ENCODE results near the gene IQSEC2.

Gene IQSEC2

DNA sequence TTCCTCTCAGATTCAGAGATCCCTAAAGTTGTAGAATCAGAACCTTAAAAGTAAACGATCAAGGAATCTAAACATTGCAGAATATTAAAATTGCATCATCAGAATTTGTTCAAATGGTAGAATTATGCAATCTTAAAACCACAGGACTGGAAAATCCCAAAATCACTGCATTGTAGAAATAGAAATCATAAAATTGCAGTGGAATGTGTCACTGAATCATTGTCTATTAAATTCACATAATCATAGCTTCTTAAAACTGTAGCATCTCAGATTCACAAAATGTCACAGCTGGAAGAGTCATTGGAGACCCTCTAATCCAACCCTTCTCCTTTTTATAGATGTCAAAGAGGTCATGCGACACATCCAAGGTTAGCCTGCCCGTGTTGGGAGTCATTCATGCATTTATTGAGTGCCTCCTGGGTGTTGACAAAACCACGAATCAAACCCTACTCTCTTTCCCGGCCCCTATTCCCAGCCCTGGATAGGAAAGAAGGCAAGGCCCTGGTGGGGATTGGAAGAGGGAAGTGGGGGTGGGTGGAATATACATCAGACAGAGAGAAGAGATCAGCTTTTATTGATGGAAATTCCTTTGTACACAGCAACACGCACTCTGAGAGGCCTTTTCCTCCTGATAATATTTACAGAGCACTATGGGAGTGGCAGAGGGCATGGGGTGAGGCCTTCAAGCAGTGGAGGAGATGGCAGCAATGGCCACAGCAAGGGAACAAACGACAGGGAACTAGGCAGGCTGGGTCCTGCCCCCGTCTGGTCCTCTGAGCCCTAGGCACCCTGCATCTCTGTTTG, 15.4 kb downstream of the IQSEC2 start:
- DNase-seq: no peak

GRCh38 chrX:53263597-53264094, 17.7 kb downstream of the IQSEC2 start:
- no peak for DNase-seq

- DNase-seq: peak; percentile 8
These were observed 18.4 kb downstream of the IQSEC2 start for GRCh38 chrX:53262918-53263394.

DNA sequence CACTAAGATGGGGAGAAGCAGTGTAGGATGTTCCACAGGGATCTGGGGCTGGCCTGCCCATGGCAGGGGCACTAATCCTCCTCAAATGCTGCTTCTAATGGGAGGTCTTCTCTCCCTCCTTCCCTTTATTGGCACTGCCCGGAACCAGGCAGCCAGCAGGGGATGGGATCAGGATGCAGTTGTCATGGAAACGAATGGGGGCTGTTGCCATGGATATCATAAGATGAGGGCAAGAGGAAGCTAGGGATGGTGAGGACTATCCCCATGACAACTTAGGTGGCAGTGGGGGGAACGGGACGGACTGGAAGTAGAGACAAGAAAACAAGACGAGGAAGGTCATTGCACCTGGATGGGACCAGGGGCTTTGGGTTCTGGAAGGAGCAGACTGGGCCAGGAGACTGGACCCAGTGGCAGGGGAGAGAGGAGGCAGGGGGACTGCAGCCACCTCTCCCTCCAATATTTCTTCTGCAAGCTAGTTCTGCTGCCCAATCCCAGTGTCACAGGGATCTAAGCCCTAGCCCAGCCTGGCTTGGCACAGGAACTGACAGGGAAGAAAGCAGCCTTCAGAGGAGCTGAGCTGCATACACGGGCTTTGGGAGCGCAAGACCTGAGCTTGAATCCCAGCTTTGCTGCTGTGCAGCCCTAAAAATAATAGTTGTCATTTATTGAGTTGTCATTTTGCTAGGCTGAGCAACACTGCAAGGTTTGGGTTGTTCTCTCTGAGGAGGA, 19.0 kb downstream of the IQSEC2 start:
- DNase-seq: no peak

GRCh38 chrX:53261355-53261972, 19.9 kb downstream of the IQSEC2 start:
- no peak for DNase-seq

- no peak for DNase-seq
These were observed 20.5 kb downstream of the IQSEC2 start for GRCh38 chrX:53260836-53261235.

DNA sequence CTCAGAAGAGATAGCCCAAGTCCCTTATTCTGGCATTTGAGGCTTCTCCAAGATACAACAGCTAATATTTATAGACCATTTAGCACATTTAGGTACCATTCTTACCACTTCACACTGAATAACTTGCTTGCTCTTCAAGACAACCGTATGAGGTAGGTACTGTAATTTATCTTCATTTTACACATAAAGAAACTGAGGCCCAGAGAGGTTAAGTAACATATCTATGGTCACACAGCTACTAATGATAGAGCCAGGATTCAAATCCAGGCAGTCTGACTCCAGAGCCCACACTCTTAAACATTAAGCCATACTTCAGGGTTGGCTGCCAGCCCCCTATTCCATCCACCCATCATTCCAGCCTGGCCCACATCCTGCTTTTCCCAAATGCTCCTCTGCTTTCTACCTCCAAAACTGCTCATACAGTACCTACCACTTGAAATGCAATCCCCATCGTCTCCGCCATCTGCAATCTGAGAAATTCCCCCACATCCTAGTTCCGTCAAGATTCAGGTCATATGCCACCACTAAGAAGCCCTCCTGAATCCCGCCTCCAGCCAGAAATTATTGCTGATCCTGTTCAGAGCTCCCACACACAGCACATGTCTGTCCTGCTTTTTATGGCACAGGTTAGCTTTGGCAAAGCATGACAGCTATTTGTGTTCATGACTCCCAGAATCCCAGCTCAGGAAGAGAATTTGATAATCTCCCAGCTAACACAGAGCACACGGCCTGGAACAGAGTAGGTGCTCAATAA, 23.5 kb downstream of the IQSEC2 start:
- DNase-seq: no peak

DNA sequence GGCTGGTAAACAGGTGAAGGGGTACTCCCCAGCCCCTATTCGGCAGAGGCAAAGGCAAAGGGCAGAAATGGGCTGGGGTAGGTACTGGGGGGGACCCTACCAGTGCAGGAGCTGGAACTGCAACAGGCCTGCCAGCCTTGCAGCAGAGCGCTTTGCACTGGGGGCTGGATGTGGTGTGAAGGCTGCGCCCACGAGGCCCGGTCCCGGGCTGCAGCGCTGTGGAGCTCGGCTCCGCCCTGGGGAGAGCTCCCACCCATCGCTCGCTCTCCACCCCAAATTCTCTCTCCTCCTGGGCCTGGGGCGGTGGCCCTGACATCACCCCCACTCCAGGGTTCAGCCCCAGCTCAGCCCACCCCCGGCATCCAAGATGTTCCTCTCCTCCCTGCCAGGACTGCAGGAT, 24.2 kb downstream of the IQSEC2 start:
- DNase-seq: no peak

GRCh38 chrX:53256446-53257041, 24.8 kb downstream of the IQSEC2 start:
- DNase-seq: no peak

GRCh38 chrX:53255738-53256191, 25.6 kb downstream of the IQSEC2 start:
- no peak for DNase-seq

- DNase-seq: no peak
These were observed 26.6 kb downstream of the IQSEC2 start for GRCh38 chrX:53254570-53255461.

- DNase-seq: no peak
These were observed 27.9 kb downstream of the IQSEC2 start for GRCh38 chrX:53253293-53254020.

- DNase-seq: no peak
These were observed 30.1 kb downstream of the IQSEC2 start for GRCh38 chrX:53251307-53251706.

GRCh38 chrX:53250556-53250955, 30.8 kb downstream of the IQSEC2 start:
- no peak for DNase-seq

DNA sequence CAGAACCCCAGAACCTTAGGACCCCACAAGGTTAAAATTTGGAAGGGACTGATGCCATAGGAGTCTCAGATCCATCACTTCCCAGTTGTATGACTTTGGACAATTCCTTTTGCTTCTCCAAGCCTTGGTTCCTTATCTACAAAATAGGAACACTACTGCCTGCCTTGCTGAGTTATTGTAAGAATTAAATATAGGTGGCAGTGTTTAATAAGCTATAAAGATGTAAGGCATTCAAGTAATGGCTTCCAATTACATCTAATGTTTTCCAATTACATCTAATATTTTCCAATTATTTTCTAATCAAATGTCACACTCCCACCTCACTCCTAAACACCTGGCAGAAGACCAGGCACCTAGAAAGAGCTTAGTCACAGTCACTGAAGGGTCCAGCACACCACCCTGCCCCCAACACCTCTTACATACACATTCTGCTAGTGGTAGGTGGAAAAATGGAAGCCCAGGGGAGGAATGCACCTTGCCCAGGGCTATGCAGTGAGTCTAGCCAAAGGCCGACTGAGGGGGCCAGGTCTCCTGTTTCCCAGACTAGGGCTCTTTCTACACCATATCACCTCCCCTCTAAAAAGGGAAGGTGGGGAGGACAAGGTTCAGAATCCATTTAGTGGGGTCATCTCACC, 31.9 kb downstream of the IQSEC2 start:
- DNase-seq: no peak

DNA sequence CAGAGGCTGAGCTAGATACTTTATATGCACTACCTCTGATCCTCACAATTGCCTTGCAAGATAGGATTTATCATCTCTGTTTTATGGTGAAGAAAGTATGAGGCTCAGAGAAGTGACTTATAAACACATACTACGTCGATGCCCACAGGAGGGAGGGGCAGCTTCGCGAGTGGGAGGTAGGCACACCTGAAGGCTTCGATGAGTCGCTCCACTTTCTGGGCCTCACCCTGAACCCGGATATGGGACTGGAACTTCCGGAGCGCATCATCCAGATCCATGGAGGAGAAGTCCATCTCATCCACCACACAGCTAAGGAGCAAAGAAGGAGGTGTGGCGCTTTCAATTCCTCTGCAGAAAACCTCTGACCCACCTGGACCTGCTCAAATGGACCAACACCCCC, 33.5 kb downstream of the IQSEC2 start:
- DNase-seq: no peak

DNA sequence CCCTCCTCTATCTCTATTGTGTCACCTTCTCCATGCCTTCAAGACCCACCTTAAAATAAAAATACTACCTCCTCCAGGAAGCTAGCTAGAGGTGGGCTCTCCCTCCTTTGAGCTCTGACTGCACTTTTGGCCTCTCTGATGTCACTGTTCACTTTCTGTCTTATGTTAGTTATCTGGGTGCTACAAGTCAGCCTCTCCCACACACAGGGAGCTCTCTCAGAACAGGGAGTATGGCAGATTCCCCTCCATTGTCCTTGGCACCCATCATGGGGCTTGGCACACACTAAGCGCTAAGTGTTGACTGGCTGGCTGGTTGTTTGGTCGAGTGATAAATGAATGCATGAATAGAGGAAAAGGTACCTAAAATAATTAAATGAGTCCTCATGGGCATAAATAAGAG, 35.2 kb downstream of the IQSEC2 start:
- DNase-seq: no peak

- no peak for DNase-seq
These were observed 36.8 kb downstream of the IQSEC2 start for GRCh38 chrX:53244610-53245009.

DNA sequence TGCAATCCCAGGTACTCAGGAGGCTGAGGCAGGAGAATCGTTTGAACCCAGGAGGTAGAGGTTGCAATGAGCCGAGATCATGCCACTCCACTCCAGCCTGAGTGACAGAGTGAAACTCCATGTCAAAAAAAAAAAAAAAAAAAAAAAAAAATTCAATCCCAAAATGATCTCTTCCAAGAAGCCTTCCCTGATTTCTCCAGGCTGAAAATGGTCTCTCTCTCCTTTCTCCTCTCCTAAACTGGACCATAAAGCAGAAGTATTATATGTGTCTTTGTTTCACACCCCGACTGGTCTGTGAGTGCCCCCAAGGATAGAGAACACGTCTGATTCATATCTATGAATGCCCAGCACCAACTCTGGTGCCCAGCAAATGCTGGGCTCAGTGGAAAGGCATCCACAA, 39.1 kb downstream of the IQSEC2 start:
- DNase-seq: no peak

DNA sequence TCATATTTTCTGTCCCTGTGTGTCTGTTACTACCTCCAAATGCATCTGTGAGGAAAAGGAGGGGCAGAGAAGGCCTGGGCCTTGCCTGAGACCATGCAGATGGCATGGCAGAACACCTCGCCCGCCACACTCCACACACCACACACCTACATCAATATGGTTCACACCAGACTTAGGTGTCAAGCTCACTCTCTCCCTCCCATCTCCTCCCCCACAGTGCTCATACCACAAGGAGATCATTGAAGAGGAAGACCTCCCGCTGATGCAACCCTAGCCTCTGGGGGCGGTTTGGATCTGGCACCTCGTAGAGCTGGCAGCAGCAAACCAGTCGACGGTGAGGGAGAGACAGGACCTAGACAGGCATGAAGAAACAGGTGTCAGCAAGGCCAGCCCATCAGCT, 39.8 kb downstream of the IQSEC2 start:
- DNase-seq: no peak
